OCI-LY7 (cell line): Measurements from ENCODE around the gene UQCRHL. TPM values are rescaled to one million over a fixed set of nuclear protein-coding genes. Genes with fewer than 3 reads are reported as not detected.

Experiments
- BruUV-seq: library from RNA; stranded (reverse); fragments of 400-500 nt; replicated peaks from 2 replicates; lab custom pipeline; 2021; lab: Mats Ljungman, UMichigan
- CTCF ChIA-PET: fragments of 300-600 bp; sonication (Branson Sonifier 250); formaldehyde crosslinking; loops from one replicate; lab custom pipeline; 2022; ENCODE audit warnings: antibody characterized with exemption; ENCODE audit not compliant: unreplicated experiment; lab: Charles Lee
- POLR2A ChIA-PET: fragments of 300-600 bp; sonication (Branson Sonifier 250); formaldehyde crosslinking; loops from one replicate; lab custom pipeline; 2022; ENCODE audit warnings: antibody characterized with exemption; lab: Charles Lee
- DNase-seq: peaks from one replicate; pipeline ENCODE4 v3.0.0-alpha.2; 2015; ENCODE audit warnings: low spot score
- H2AFZ ChIP-seq: fragments of 200-600 bp; sonication (generic), shearing (Covaris generic); 2 replicates; pipeline ENCODE4 v1.6.1; 2014; ENCODE audit warnings: mild to moderate bottlenecking, antibody characterized with exemption, low read length, moderate library complexity
- H3K27ac ChIP-seq: fragments of 200-600 bp; sonication (generic); 2 replicates; pipeline ENCODE4 v1.5.1; 2014; ENCODE audit warnings: mixed run types, low read depth, mild to moderate bottlenecking, moderate library complexity, low read length, inconsistent platforms; ENCODE audit not compliant: poor library complexity, severe bottlenecking
- H3K36me3 ChIP-seq: fragments of 200-600 bp; sonication (generic); 2 replicates; pipeline ENCODE4 v1.6.1; 2014; ENCODE audit warnings: mild to moderate bottlenecking, antibody characterized with exemption, low read length, moderate library complexity, mixed read lengths; ENCODE audit not compliant: insufficient read depth
- H3K4me1 ChIP-seq: fragments of 200-600 bp; sonication (generic); 2 replicates; pipeline ENCODE4 v1.5.1; 2014; ENCODE audit warnings: mild to moderate bottlenecking, low read length; ENCODE audit not compliant: insufficient read depth, poor library complexity, severe bottlenecking
- H3K4me2 ChIP-seq: fragments of 200-600 bp; sonication (generic); 2 replicates; pipeline ENCODE4 v1.6.1; 2014; ENCODE audit warnings: mild to moderate bottlenecking, low read length
- H3K4me3 ChIP-seq: fragments of 200-600 bp; sonication (generic); 2 replicates; pipeline ENCODE4 v1.5.1; 2014; ENCODE audit warnings: mild to moderate bottlenecking, low read depth, low read length; ENCODE audit not compliant: poor library complexity, severe bottlenecking
- H3K79me2 ChIP-seq: fragments of 200-600 bp; sonication (generic); 2 replicates; pipeline ENCODE4 v1.6.1; 2016; ENCODE audit warnings: low read depth, mild to moderate bottlenecking, low read length, moderate library complexity, mixed read lengths; ENCODE audit not compliant: insufficient read depth
- H3K9me2 ChIP-seq: fragments of 200-600 bp; sonication (generic); 2 replicates; pipeline ENCODE4 v1.6.1; 2016; ENCODE audit warnings: mild to moderate bottlenecking, low read length, mixed read lengths; ENCODE audit not compliant: insufficient read depth
- H3K9me3 ChIP-seq: fragments of 200-600 bp; sonication (generic); 2 replicates; pipeline ENCODE4 v1.6.1; 2014; ENCODE audit warnings: mild to moderate bottlenecking, mixed run types, low read length, mixed read lengths
- H4K20me1 ChIP-seq: fragments of 200-600 bp; sonication (generic); 2 replicates; pipeline ENCODE4 v1.6.1; 2014; ENCODE audit warnings: mild to moderate bottlenecking, antibody characterized with exemption, low read length, moderate library complexity, mixed read lengths; ENCODE audit not compliant: insufficient read depth
- EZH2phosphoT487 ChIP-seq: fragments of 200-600 bp; sonication (generic); IDR thresholded peaks from 2 replicates; pipeline ENCODE4 v1.6.1; 2018; ENCODE audit warnings: low read depth, borderline replicate concordance, mild to moderate bottlenecking, mixed run types, antibody characterized with exemption, low read length, moderate library complexity, mixed read lengths
- intact Hi-C: fragments of 100-400 bp; cut with micrococcal nuclease; formaldehyde crosslinking; loops from one replicate; pipeline ENCODE4 v1.10.0; 2022; ENCODE audit not compliant: unreplicated experiment
- total RNA-seq, 2 experiments: library from RNA; depleted of rRNA in 1 of 2; stranded (reverse); fragments of >200 nt in 1 of 2; shearing (Covaris generic) in 1 of 2; gene quantifications; 2 replicates each; pipeline ENCODE4 v1.2.3, GENCODE V29; 2014 to 2022
- TF ChIP-seq, protein P1 (sequence below): fragments of 200-600 bp; sonication (generic); conservative IDR thresholded peaks from 2 replicates; pipeline ENCODE4 v1.5.1; 2014; ENCODE audit warnings: mild to moderate bottlenecking, antibody characterized with exemption, low read length, moderate library complexity, mixed read lengths

The UQCRHL gene
- total RNA-seq, 2 experiments from 2014 or later = 2.4 to 12.4 TPM

DNA sequence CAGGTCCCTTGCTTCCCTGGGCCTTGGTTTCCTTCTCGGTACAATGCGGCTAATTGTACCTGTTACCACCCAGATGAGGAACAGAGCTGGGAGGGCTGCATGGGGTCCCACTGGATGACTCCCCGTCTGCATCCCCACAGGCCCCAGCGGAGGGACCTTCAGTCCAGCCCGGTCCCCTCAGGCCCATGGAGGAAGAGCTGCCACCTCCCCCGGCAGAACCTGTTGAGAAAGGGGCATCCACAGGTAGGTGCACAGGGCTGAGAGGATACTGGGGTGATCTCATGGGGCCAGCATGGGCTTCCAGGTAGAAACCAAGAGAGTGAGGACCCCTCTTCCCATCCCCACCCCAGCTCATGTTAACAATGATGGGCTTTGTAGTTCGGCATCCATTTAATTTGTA lies 39.1 kb downstream of the UQCRHL start:
- POLR2A ChIA-PET = no interaction called here
- TF ChIP-seq EZH2phosphoT487 = no peak
- TF ChIP-seq, protein P1, sequence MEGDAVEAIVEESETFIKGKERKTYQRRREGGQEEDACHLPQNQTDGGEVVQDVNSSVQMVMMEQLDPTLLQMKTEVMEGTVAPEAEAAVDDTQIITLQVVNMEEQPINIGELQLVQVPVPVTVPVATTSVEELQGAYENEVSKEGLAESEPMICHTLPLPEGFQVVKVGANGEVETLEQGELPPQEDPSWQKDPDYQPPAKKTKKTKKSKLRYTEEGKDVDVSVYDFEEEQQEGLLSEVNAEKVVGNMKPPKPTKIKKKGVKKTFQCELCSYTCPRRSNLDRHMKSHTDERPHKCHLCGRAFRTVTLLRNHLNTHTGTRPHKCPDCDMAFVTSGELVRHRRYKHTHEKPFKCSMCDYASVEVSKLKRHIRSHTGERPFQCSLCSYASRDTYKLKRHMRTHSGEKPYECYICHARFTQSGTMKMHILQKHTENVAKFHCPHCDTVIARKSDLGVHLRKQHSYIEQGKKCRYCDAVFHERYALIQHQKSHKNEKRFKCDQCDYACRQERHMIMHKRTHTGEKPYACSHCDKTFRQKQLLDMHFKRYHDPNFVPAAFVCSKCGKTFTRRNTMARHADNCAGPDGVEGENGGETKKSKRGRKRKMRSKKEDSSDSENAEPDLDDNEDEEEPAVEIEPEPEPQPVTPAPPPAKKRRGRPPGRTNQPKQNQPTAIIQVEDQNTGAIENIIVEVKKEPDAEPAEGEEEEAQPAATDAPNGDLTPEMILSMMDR = no peak
- Histone ChIP-seq H2AFZ (no peak overlapping the region), H3K9me3 (no peaks in the 10 kb centered on the region), H3K36me3 (no peaks in the 10 kb centered on the region), H3K4me2 (no peak overlapping the region), H3K27ac (no peak overlapping the region), H3K4me1 (peaks cover 4% of the 10 kb centered on the region), H3K4me3 (no peak overlapping the region), H4K20me1 (no peaks in the 10 kb centered on the region), H3K79me2 (no peaks in the 10 kb centered on the region), H3K9me2 (no peaks in the 10 kb centered on the region)
- no TSS peak for BruUV-seq
- DNase-seq = no peak
- intact Hi-C loops = no loop called here
- CTCF ChIA-PET = no interaction called here

DNA sequence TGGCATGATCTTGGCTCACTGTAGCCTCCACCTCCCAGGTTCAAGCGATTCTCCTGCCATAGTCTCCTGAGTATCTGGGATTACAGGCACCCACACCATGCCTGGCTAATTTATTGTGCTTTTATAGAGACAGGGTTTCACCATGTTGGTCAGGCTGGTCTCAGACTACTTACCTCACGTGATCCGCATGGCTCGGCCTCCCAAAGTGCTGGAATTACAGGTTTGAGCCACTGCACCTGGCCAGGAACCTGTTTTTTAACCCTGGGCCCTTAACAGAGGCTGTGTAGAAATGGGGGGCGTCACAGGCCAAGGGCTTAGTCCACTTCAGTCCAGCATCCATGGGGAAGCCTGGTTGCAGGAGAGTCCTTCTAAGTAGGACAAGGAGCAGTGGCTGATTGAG lies 39.5 kb downstream of the UQCRHL start:
- Histone ChIP-seq H3K4me3 (no peak overlapping the region), H3K4me2 (no peak overlapping the region), H3K27ac (no peak overlapping the region), H3K4me1 (peaks cover 4% of the 10 kb centered on the region), H2AFZ (no peak overlapping the region), H3K9me2 (no peaks in the 10 kb centered on the region), H4K20me1 (no peaks in the 10 kb centered on the region), H3K9me3 (no peaks in the 10 kb centered on the region), H3K36me3 (no peaks in the 10 kb centered on the region), H3K79me2 (no peaks in the 10 kb centered on the region)
- DNase-seq = no peak
- BruUV-seq = no TSS peak
- CTCF ChIA-PET = no interaction called here
- TF ChIP-seq EZH2phosphoT487 = no peak
- TF ChIP-seq, protein P1 = no peak
- intact Hi-C loops = no loop called here
- POLR2A ChIA-PET = no interaction called here

DNA sequence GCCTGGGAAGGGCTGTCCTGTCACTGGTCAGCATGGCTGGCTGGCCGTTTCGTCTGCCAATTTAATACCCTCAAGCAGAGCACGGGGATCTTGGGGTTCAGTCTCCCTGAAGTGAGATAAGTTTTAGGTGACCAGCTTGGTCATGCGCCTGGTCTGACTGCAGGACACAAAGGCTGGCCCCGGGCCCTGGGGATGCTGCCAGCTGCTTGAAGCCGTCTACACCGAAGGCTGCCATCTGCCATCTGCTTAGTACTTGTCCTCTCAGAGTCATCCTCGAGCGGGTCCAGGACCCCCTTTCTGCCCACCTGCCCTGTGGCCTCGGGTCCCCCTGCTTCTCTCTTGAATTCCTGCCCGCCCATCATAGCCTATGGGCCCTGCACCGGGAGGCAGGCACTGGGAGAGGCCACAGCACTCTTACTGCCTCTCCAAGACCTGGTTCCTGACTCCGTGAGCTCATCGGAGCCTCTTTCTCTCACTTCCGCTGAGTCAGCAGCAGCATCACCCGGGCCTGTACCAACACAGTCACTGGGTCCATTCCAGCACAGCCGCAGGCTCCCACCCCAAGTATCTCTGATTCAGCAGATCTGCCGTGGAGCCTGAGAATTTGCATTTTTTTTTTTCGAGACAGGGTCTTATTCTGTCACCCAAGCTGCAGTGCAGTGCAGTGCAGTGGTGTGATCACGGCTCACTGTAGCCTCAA lies 41.8 kb downstream of the UQCRHL start:
- Histone ChIP-seq H3K4me3 (no peak overlapping the region), H3K4me2 (no peak overlapping the region), H3K79me2 (no peaks in the 10 kb centered on the region), H3K36me3 (no peaks in the 10 kb centered on the region), H3K9me2 (no peaks in the 10 kb centered on the region), H3K27ac (no peak overlapping the region), H4K20me1 (no peaks in the 10 kb centered on the region), H3K4me1 (peaks cover 4% of the 10 kb centered on the region), H2AFZ (no peak overlapping the region), H3K9me3 (no peaks in the 10 kb centered on the region)
- POLR2A ChIA-PET = interaction anchor here (0.5 kb wide), 1 partner anchor 124 kb away, joined by 4 read pairs; no protein-coding TSS in a partner anchor
- CTCF ChIA-PET = no interaction called here
- intact Hi-C loops = no loop called here
- BruUV-seq = no TSS peak
- no peak for DNase-seq
- TF ChIP-seq, protein P1 = no peak
- TF ChIP-seq EZH2phosphoT487 = no peak
